ENCODE measurements around the gene ZBTB24.

Gene ZBTB24

DNA sequence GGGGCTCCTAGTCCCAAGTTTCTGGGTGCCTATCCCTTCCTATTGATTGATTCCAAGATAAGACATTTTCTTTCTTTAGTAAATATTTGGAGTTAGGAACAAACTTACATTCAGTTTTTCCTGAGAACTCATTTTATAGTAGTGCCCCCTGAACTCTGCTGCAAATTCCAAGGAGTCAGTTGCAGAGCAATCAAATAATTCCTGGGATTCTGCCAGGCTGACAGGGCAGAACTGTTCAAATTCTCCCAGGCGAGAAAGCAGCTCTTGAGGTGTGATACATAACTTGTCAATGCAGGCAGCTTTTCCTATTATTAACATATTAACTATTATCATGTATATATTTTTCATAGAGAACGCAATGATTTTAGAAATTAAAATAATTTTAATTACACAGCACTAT is 15.9 kb upstream of the ZBTB24 start:
- Histone ChIP-seq H3K4me3 (ENCODE audit: insufficient read depth, low read depth, low read length) (no peak overlapping the region), H3K9me3 (ENCODE audit: control insufficient read depth, low read length) (no peaks in the 10 kb centered on the region), H3K27me3 (ENCODE audit: control insufficient read depth, insufficient read depth, low read length, poor library complexity, severe bottlenecking) (no peaks in the 10 kb centered on the region), H3K36me3 (ENCODE audit: control insufficient read depth, insufficient read depth, low read length) (no peaks in the 10 kb centered on the region), H3K4me1 (ENCODE audit: control insufficient read depth, insufficient read depth, low read length) (peaks cover 18% of the 10 kb centered on the region), H3K27ac (ENCODE audit: insufficient read depth, low read depth, low read length, poor library complexity, severe bottlenecking) (no peak overlapping the region)
- WGBS, 2 experiments = 88 to 91% methylated on average over 1 of the region's 2 CpGs

DNA sequence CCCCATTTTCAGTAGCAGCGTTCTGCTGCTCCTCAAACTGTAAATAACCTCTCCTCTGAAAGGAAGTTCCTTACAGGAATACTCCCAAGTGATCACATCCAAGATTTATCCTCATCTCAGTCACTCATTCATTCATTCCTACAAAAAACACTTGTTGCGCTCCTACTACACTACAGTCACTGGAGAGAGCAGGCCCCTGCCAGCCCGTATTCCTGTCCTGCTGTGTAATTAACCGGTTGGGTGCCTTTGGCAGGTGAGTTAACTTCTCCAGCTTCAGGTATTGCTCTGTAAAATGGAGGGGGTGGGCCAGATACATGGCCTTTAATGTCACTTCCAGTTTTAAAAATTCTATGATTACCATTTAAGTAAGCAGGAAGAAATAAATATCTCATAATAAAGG is 15.0 kb upstream of the ZBTB24 start:
- Histone ChIP-seq H3K4me1 (ENCODE audit: control insufficient read depth, insufficient read depth, low read length) (peaks cover 17% of the 10 kb centered on the region), H3K36me3 (ENCODE audit: control insufficient read depth, insufficient read depth, low read length) (no peaks in the 10 kb centered on the region), H3K4me3 (ENCODE audit: insufficient read depth, low read depth, low read length) (no peak overlapping the region), H3K9me3 (ENCODE audit: control insufficient read depth, low read length) (no peaks in the 10 kb centered on the region), H3K27me3 (ENCODE audit: control insufficient read depth, insufficient read depth, low read length, poor library complexity, severe bottlenecking) (no peaks in the 10 kb centered on the region), H3K27ac (ENCODE audit: insufficient read depth, low read depth, low read length, poor library complexity, severe bottlenecking) (no peak overlapping the region)
- 71 to 84% methylated on average over 4 of the region's 4 CpGs for WGBS, 2 experiments

DNA sequence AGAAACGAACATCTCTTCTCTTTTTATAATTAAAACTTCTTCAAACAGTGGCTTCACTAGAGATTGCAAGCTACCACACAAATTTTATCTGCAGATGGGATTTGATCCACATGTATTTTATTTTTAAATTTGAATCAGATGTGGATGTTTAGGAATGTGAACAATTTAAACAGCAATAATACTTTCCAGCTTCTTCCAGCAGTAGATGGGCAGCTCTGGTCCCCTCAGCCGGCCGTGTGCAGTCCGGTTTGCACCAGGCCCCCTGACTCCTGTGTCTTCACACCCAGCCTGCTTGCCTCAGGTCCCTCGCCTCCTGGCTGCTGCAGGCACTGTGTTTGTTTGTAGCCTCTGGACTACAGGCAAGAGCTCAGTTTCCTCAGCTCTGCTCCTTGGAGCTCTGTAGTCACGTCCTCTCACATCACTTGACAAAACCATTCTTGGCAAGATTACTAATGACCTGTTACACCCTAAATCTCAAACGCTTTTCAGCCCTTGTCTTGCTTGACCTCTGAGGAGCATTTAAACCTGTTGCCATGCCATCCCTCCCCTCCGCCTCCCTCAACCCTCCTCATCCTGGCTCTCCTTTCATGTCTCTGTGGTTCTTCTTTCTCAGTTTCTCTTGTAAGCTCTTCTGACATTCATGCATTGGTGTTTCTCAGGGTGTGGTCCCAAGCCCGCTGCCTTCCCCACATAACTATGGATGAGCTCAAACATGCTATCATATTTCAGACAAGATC is 13.2 kb upstream of the ZBTB24 start:
- Histone ChIP-seq H3K9me3 (ENCODE audit: control insufficient read depth, low read length) (no peaks in the 10 kb centered on the region), H3K27me3 (ENCODE audit: control insufficient read depth, insufficient read depth, low read length, poor library complexity, severe bottlenecking) (no peaks in the 10 kb centered on the region), H3K4me3 (ENCODE audit: insufficient read depth, low read depth, low read length) (no peak overlapping the region), H3K27ac (ENCODE audit: insufficient read depth, low read depth, low read length, poor library complexity, severe bottlenecking) (no peak overlapping the region), H3K36me3 (ENCODE audit: control insufficient read depth, insufficient read depth, low read length) (no peaks in the 10 kb centered on the region), H3K4me1 (ENCODE audit: control insufficient read depth, insufficient read depth, low read length) (peaks cover 23% of the 10 kb centered on the region)
- 84 to 88% methylated on average over 9 of the region's 9 CpGs for WGBS, 2 experiments

DNA sequence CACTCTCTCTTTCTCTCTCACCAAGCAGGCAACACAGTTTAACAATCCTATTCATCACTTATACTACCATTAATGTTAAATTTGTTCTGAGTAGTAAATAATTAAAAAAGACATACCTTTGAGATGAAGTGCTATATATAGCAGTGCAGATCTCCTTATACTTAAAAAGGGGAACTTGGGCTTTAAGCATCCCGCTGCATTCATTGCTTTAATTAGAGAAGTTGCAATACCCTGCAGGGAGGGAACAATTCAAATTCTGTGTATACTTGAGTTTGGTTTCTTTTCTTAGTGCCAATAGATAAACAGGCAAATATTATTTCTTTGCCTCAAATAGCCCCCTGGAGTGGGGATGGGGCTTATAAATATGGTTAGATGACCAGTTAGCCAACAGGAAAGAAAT is 10.8 kb upstream of the ZBTB24 start:
- H3K9me3 ChIP-seq (ENCODE audit: control insufficient read depth, low read length) = no peaks in the 10 kb centered on the region

DNA sequence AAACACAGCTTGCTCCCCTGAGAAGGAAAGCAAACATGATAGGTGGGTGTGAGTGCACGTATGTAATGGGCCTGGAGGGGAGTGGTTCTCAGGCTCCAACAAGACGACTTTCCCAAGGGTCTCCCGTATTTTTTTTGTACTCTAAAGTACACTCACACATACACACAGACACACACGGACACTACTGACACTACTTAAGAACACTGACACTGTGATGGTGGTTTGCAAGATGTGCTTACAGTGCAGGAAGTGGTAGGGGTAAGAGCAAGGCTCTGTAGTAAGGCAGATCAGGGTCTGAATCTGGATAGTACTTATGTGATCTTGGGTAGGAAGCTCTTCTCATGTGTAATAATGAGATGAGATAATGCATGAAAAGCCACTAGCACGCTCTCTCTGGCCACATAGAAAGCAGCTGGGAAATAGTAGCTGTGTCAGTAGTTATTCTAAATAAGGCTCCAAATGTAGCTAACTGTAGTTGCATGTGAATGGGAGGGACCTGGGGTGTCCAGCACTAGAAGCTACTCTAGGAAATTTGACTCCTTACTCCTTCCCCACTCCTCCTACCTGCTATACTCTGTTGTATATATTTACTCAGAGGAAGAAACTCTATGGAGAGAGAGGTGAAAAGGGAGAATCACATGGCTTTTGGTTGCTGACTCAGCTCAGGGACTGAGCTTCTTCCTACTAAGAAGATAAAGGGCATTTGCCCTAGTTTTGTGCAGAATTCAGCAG is 8.4 kb upstream of the ZBTB24 start:
- Histone ChIP-seq H3K9me3 (ENCODE audit: control insufficient read depth, low read length) (no peaks in the 10 kb centered on the region), H3K27ac (ENCODE audit: insufficient read depth, low read depth, low read length, poor library complexity, severe bottlenecking) (no peak overlapping the region), H3K36me3 (ENCODE audit: control insufficient read depth, insufficient read depth, low read length) (no peaks in the 10 kb centered on the region), H3K27me3 (ENCODE audit: control insufficient read depth, insufficient read depth, low read length, poor library complexity, severe bottlenecking) (no peaks in the 10 kb centered on the region), H3K4me3 (ENCODE audit: insufficient read depth, low read depth, low read length) (no peak overlapping the region), H3K4me1 (ENCODE audit: control insufficient read depth, insufficient read depth, low read length) (peaks cover 23% of the 10 kb centered on the region)
- 70 to 80% methylated on average over 3 to 5 of the region's 5 CpGs for WGBS, 2 experiments

More for the DNA sequence above, 10.8 kb upstream of the ZBTB24 start:
- no peak overlapping the region for H3K4me3 ChIP-seq (ENCODE audit: insufficient read depth, low read depth, low read length)
- no peak overlapping the region for H3K27ac ChIP-seq (ENCODE audit: insufficient read depth, low read depth, low read length, poor library complexity, severe bottlenecking)
- no peaks in the 10 kb centered on the region for H3K27me3 ChIP-seq (ENCODE audit: control insufficient read depth, insufficient read depth, low read length, poor library complexity, severe bottlenecking)
- H3K4me1 ChIP-seq (ENCODE audit: control insufficient read depth, insufficient read depth, low read length) = peaks cover 30% of the 10 kb centered on the region
- 78 to 86% methylated on average over 1 of the region's 1 CpG for WGBS, 2 experiments
- no peaks in the 10 kb centered on the region for H3K36me3 ChIP-seq (ENCODE audit: control insufficient read depth, insufficient read depth, low read length)

DNA sequence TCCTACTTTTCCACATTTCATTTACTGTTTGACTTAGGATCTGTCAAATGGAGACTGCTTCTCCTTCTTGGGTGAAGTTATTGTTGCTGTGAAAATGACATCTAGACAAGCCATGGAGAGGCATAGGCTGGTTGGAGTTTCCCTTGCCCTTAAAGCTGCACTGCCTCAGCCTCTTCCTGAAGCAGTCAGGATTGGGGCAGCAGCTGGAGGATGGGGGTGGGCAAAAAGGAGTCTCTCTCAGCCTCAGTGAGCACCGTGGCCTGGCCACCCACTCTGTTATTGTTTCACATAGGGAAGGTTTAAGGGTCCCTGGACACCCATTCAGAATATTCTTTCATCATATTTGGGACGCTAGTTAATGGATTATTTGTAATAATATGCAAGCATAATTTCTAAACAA is 7.7 kb upstream of the ZBTB24 start:
- H3K36me3 ChIP-seq (ENCODE audit: control insufficient read depth, insufficient read depth, low read length) = no peaks in the 10 kb centered on the region
- no peaks in the 10 kb centered on the region for H3K27me3 ChIP-seq (ENCODE audit: control insufficient read depth, insufficient read depth, low read length, poor library complexity, severe bottlenecking)
- H3K27ac ChIP-seq (ENCODE audit: insufficient read depth, low read depth, low read length, poor library complexity, severe bottlenecking) = no peak overlapping the region
- no peak overlapping the region for H3K4me3 ChIP-seq (ENCODE audit: insufficient read depth, low read depth, low read length)
- peaks cover 20% of the 10 kb centered on the region for H3K4me1 ChIP-seq (ENCODE audit: control insufficient read depth, insufficient read depth, low read length)
- H3K9me3 ChIP-seq (ENCODE audit: control insufficient read depth, low read length) = no peaks in the 10 kb centered on the region
- 0 to 4% methylated on average over 1 of the region's 2 CpGs for WGBS, 2 experiments

DNA sequence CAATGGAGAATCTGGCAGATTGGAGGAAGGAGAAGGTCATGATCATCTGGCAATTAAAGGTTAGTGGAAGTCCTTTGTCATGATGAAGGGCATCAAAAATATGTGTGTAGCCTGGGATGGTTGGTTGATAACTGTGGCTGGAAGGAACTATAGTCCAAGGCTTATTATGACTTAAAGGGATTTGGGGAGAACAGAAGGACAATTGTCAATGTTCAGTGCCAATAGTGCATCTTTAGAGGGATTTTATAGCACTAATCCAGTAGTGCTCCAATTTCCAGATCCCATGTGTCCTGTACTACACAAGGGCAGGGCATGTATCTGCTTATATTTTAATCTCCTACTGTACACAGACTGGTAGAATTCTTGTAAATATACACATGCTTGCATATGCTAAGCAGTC is 5.0 kb upstream of the ZBTB24 start:
- Histone ChIP-seq H3K27me3 (ENCODE audit: control insufficient read depth, insufficient read depth, low read length, poor library complexity, severe bottlenecking) (peaks cover 5% of the 10 kb centered on the region), H3K4me3 (ENCODE audit: insufficient read depth, low read depth, low read length) (no peak overlapping the region), H3K9me3 (ENCODE audit: control insufficient read depth, low read length) (no peaks in the 10 kb centered on the region), H3K27ac (ENCODE audit: insufficient read depth, low read depth, low read length, poor library complexity, severe bottlenecking) (no peak overlapping the region), H3K36me3 (ENCODE audit: control insufficient read depth, insufficient read depth, low read length) (no peaks in the 10 kb centered on the region), H3K4me1 (ENCODE audit: control insufficient read depth, insufficient read depth, low read length) (peaks cover 12% of the 10 kb centered on the region)

DNA sequence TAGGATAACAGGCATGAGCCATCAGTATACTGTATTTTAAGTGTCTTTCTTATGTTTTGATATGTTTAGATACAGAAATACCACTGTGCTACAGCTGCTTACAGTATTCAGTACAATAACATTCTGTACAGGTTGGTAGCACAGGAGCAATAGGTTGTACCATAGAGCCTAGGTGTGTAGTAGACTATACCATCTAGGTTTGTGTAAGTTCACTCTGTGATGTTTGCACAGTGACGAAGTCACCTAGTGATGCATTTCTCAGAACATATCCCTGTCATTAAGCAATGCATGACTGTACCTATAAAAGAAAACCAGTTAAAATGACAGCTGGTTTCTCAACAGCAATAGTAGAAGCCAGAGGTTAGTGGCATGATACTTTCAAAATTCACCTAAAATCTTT is 3.0 kb upstream of the ZBTB24 start:
- Histone ChIP-seq H3K27me3 (ENCODE audit: control insufficient read depth, insufficient read depth, low read length, poor library complexity, severe bottlenecking) (peaks cover 5% of the 10 kb centered on the region), H3K27ac (ENCODE audit: insufficient read depth, low read depth, low read length, poor library complexity, severe bottlenecking) (no peak overlapping the region), H3K9me3 (ENCODE audit: control insufficient read depth, low read length) (no peaks in the 10 kb centered on the region), H3K4me3 (ENCODE audit: insufficient read depth, low read depth, low read length) (no peak overlapping the region), H3K4me1 (ENCODE audit: control insufficient read depth, insufficient read depth, low read length) (peaks cover 16% of the 10 kb centered on the region), H3K36me3 (ENCODE audit: control insufficient read depth, insufficient read depth, low read length) (peaks cover 5% of the 10 kb centered on the region)
- WGBS, 2 experiments = 83 to 100% methylated on average over 1 of the region's 1 CpG

DNA sequence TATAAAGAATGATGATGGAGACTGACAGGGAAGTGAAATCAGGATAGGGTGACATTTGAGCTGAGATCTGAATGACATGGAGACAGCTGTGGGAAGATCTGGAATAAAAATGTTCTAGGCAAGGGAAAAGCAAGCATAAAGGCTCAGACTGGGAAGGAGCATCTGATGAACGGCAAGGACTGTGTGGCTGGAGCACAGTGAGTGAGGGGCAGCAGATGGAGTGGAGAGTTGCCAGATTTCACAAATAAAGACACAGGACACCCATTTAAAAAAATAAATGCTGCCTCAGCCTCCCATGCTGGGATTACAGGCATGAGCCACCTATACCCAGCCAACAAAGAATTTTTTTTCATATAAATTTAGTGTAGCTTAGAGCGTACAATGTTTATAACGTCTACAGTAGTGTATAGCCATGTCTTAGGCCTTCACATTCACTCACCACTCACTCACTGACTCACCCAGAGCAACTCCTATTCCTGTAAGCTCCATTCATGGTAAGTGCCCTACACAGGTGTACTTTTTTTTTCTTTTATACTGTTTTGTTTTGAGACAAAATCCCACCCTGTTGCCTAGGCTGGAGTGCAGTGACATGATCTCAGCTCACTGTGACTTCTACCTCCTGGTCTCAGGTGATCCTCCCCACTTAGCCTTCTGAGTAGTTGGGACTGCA is 2.4 kb upstream of the ZBTB24 start:
- WGBS, 2 experiments = 86 to 90% methylated on average over 3 of the region's 3 CpGs
- Histone ChIP-seq H3K36me3 (ENCODE audit: control insufficient read depth, insufficient read depth, low read length) (peaks cover 9% of the 10 kb centered on the region), H3K4me1 (ENCODE audit: control insufficient read depth, insufficient read depth, low read length) (peaks cover 15% of the 10 kb centered on the region)

DNA sequence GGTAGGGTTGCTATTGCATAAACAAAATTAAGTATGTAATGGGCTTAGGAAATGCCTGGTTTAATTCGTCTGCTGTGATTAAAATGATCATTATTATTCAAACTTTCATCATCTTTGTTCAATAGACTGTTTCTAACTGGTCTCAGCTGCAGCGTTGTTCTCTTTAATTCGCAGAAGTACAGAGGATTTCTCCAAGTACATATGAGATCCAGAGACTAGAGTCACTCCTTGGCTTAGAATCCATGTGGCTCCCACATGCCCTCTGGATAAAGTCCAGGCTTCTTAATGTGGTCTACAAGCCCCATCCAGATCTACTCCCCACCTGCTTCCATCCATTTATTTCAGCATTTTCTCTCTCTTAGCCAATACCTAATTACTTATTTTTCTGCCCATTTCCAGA is 1.1 kb upstream of the ZBTB24 start:
- no peak overlapping the region for H3K4me3 ChIP-seq (ENCODE audit: insufficient read depth, low read depth, low read length)
- H3K36me3 ChIP-seq (ENCODE audit: control insufficient read depth, insufficient read depth, low read length) = peaks cover 9% of the 10 kb centered on the region
- WGBS, 2 experiments = 92 to 94% methylated on average over 3 of the region's 3 CpGs
- peaks cover 15% of the 10 kb centered on the region for H3K4me1 ChIP-seq (ENCODE audit: control insufficient read depth, insufficient read depth, low read length)
- no peak overlapping the region for H3K27ac ChIP-seq (ENCODE audit: insufficient read depth, low read depth, low read length, poor library complexity, severe bottlenecking)
- H3K27me3 ChIP-seq (ENCODE audit: control insufficient read depth, insufficient read depth, low read length, poor library complexity, severe bottlenecking) = peaks cover 5% of the 10 kb centered on the region
- no peaks in the 10 kb centered on the region for H3K9me3 ChIP-seq (ENCODE audit: control insufficient read depth, low read length)

More for the DNA sequence above, 2.4 kb upstream of the ZBTB24 start:
- H3K9me3 ChIP-seq (ENCODE audit: control insufficient read depth, low read length) = no peaks in the 10 kb centered on the region
- H3K27me3 ChIP-seq (ENCODE audit: control insufficient read depth, insufficient read depth, low read length, poor library complexity, severe bottlenecking) = peaks cover 5% of the 10 kb centered on the region
- no peak overlapping the region for H3K27ac ChIP-seq (ENCODE audit: insufficient read depth, low read depth, low read length, poor library complexity, severe bottlenecking)
- no peak overlapping the region for H3K4me3 ChIP-seq (ENCODE audit: insufficient read depth, low read depth, low read length)

Measured in ectodermal cell (in vitro differentiated cells).